ENCODE measurements around the gene ENTPD6.

DNA sequence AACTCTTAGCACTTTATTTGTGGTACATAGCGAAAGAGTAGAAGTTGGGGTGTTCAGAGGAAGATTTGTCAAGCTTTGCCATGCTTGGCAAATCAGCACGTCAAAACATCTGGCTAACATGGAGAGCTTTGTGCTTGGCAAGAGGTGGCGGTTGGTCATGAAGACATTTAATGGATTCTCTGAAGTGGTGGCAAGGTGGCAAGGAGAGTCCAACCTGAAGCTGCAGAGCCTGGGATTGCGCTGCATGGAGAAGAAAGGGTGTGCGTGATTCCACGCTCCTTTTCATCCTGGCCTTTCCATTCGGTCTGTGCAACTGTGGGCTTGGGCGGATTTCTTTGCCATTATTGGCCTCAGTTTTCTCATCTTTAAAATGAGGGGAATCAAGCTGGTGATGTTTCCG is 55.5 kb downstream of the ENTPD6 start:
- TF ChIP-seq POLR2A (IDR thresholded peaks at IDR 0.05) = no peak
- no peak for TF ChIP-seq CTCF (IDR thresholded peaks at IDR 0.05)
- no peak for TF ChIP-seq POLR2AphosphoS5 (IDR thresholded peaks at IDR 0.05)
- TF ChIP-seq EP300 (IDR thresholded peaks at IDR 0.05; ENCODE audit: low read depth) = no peak

Measured in transverse colon (tissue), 4 donors.